Keratinocyte (primary cell): ENCODE measurements around the gene SH3PXD2B. TPM values are rescaled to one million over a fixed set of nuclear protein-coding genes. Genes with fewer than 3 reads are reported as not detected.
"Not testable (repeated sequence)": the region's sequence is repeated elsewhere in the genome, so short reads cannot be mapped to it uniquely, and the experiment has no call there.

Experiments used
- DNase-seq: peaks from one replicate; pipeline ENCODE4 v3.0.0-alpha.2; 2011; ENCODE audit warnings: low read depth, missing footprints, low spot score
- FAIRE-seq: peaks from 2 replicates; lab custom pipeline; 2011; peaks lifted over from hg19 to GRCh38; lab: Jason Lieb, UNC
- H2AFZ ChIP-seq: 2 replicates; pipeline ENCODE4 v1.6.0; 2012; ENCODE audit warnings: low read length, control low read depth, inconsistent platforms; ENCODE audit not compliant: control insufficient read depth
- H3K27ac ChIP-seq: 2 replicates; pipeline ENCODE4 v1.5.1; 2011; ENCODE audit warnings: low read length; ENCODE audit not compliant: control insufficient read depth, insufficient read depth
- H3K27me3 ChIP-seq: 3 replicates; pipeline ENCODE4 v1.6.0; 2011; ENCODE audit warnings: low read length; ENCODE audit not compliant: control insufficient read depth, insufficient read depth; ENCODE audit errors: extremely low read depth
- H3K36me3 ChIP-seq, 2 experiments: 2 replicates in 1 of 2; 3 replicates in 1 of 2; pipeline ENCODE4 v1.5.1; 2011; ENCODE audit warnings: low read length in 2 of 2, mild to moderate bottlenecking in 1 of 2; ENCODE audit not compliant: control insufficient read depth in 2 of 2, insufficient read depth in 2 of 2; ENCODE audit errors: extremely low read depth in 1 of 2
- H3K4me1 ChIP-seq: 3 replicates; pipeline ENCODE4 v1.5.1; 2011; ENCODE audit warnings: low read length; ENCODE audit not compliant: control insufficient read depth, insufficient read depth; ENCODE audit errors: extremely low read depth
- H3K4me2 ChIP-seq: 3 replicates; pipeline ENCODE4 v1.6.0; 2011; ENCODE audit warnings: low read depth, low read length; ENCODE audit not compliant: control insufficient read depth, insufficient read depth; ENCODE audit errors: extremely low read depth
- H3K4me3 ChIP-seq, 3 experiments: fragments of 200-600 bp in 1 of 3; sonication (generic) in 1 of 3; 2 replicates in 2 of 3; 3 replicates in 1 of 3; pipeline ENCODE4 v1.5.1; 2011 to 2016; ENCODE audit warnings: low read length in 3 of 3, mild to moderate bottlenecking in 3 of 3, control low read depth in 2 of 3, inconsistent platforms in 1 of 3, low read depth in 1 of 3, mixed read lengths in 1 of 3, mixed run types in 1 of 3, moderate library complexity in 1 of 3; ENCODE audit not compliant: control insufficient read depth in 2 of 3, insufficient read depth in 2 of 3; ENCODE audit errors: extremely low read depth in 1 of 3
- H3K79me2 ChIP-seq: 2 replicates; pipeline ENCODE4 v1.6.0; 2012; ENCODE audit warnings: low read length; ENCODE audit not compliant: control insufficient read depth, insufficient read depth
- H3K9ac ChIP-seq: 3 replicates; pipeline ENCODE4 v1.6.0; 2011; ENCODE audit warnings: low read length; ENCODE audit not compliant: control insufficient read depth, insufficient read depth; ENCODE audit errors: extremely low read depth
- H3K9me1 ChIP-seq: 3 replicates; pipeline ENCODE4 v1.6.0; 2011; ENCODE audit warnings: low read length; ENCODE audit not compliant: control insufficient read depth, insufficient read depth; ENCODE audit errors: extremely low read depth
- H3K9me3 ChIP-seq: 2 replicates; pipeline ENCODE4 v1.5.1; 2012; ENCODE audit warnings: low read depth, low read length; ENCODE audit not compliant: control insufficient read depth
- H4K20me1 ChIP-seq: 3 replicates; pipeline ENCODE4 v1.6.0; 2011; ENCODE audit warnings: low read length; ENCODE audit not compliant: control insufficient read depth, insufficient read depth; ENCODE audit errors: extremely low read depth
- CTCF ChIP-seq, 3 experiments: IDR thresholded peaks in 1 of 3; conservative IDR thresholded peaks in 1 of 3; optimal IDR thresholded peaks in 1 of 3; 2 replicates in 2 of 3; 3 replicates in 1 of 3; pipeline versions ENCODE3 to v1.5.1; 2011; ENCODE audit warnings: low read length in 3 of 3, mild to moderate bottlenecking in 3 of 3, moderate library complexity in 2 of 3, control low read depth in 1 of 3, inconsistent platforms in 1 of 3; ENCODE audit not compliant: insufficient read depth in 2 of 3; ENCODE audit errors: extremely low read depth in 1 of 3
- EZH2 ChIP-seq: IDR thresholded peaks from one replicate; pipeline ENCODE4 v1.6.1; 2012; ENCODE audit warnings: inconsistent platforms, mild to moderate bottlenecking, low read length, moderate library complexity
- dilution Hi-C: fragments of 300-500 bp; cut with MboI; formaldehyde crosslinking; loops from one replicate; pipeline ENCODE4 v1.7.0; 2020; ENCODE audit warnings: low sequenced_read_pairs; ENCODE audit not compliant: extremely low pct_ligation_motif_present
- polyA plus RNA-seq, 5 experiments: library from polyadenylated mRNA; depleted of rRNA in 3 of 5; stranded (reverse) in 3 of 5; stranded (forward) in 1 of 5; unstranded in 1 of 5; fragments of >200 nt; gene quantifications; 1 replicate in 1 of 5; 2 replicates in 3 of 5; 3 replicates in 1 of 5; pipeline versions ENCODE4 v1.2.1 to v1.2.3, GENCODE V29; 2011 to 2012; ENCODE audit warnings: missing spikeins in 2 of 5, low read depth in 1 of 5, low replicate concordance in 1 of 5

The SH3PXD2B gene
- polyA plus RNA-seq, 1 donor (not counting 4 experiments of a cell fraction or from before 2014, with no cell fraction given) = 17.3 TPM

- DNase-seq = no peak
- H3K79me2 ChIP-seq = no peaks in the 10 kb centered on the region
- H3K4me2 ChIP-seq = no peak overlapping the region
- no peak overlapping the region for H3K9ac ChIP-seq
- dilution Hi-C loops = no loop called here
- H3K36me3 ChIP-seq = peaks cover 0 to 7% of the 10 kb centered on the region in 2 experiments
- no peak overlapping the region for H3K27ac ChIP-seq
- H2AFZ ChIP-seq = no peak overlapping the region
- FAIRE-seq = no peak
- no peaks in the 10 kb centered on the region for H3K27me3 ChIP-seq
- no peaks in the 10 kb centered on the region for H3K9me1 ChIP-seq
- no peak overlapping the region for H3K4me3 ChIP-seq
- H3K4me1 ChIP-seq = no peaks in the 10 kb centered on the region
- TF ChIP-seq EZH2 (no peak), CTCF (optimal IDR thresholded peaks at IDR 0.05 in 1 of 3, IDR thresholded peaks at IDR 0.05 in 1 of 3, conservative IDR thresholded peaks at IDR 0.05 in 1 of 3; ENCODE audit: extremely low read depth in 1 of 3, insufficient read depth in 2 of 3, low read length in 3 of 3) (no peak)
- no peaks in the 10 kb centered on the region for H3K9me3 ChIP-seq
- H4K20me1 ChIP-seq = no peaks in the 10 kb centered on the region
These were observed 119.7 kb downstream of the SH3PXD2B start for GRCh38 chr5:172334641-172335040.

DNA sequence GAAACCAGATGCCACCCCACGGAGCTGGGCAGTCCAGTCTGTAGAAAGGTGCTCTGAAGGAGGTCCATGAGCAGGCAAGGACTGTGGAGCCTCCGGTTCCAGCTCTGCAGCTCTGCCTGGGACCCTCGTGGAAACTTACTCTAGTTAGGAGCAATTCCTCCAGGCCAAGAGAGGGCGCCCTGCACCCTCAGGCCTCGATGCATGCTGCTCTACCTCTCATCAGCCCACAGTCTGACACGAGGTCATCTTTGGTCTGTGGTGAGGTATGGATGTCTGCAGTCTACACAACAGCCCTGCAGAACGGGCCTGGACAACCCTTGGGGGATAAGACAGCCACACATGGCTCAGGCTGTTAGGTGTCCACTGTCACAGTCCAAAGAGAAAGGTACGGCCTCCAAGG is 120.1 kb downstream of the SH3PXD2B start:
- Histone ChIP-seq H3K4me1 (no peaks in the 10 kb centered on the region), H2AFZ (no peak overlapping the region)
- DNase-seq = no peak

DNA sequence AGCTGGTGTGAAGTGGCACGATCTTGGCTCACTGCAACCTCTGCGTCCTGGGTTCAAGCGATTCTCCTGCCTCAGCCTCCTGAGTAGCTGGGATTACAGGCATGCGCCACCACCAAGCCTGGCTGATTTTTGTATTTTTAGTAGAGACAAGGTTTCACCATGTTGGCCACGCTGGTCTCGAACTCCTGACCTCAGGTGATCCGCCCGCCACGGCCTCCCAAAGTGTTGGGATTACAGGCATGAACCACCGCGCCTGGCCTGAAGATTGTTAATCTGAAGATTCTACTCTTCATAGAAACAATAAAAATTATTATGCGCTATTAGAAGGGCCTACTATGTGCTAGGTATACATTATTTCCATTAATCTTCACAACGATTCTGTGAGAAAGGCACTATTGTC is 127.4 kb downstream of the SH3PXD2B start:
- H3K36me3 ChIP-seq, H3K4me3 ChIP-seq, H4K20me1 ChIP-seq, DNase-seq, dilution Hi-C loops, H3K4me2 ChIP-seq, H3K9me1 ChIP-seq, H3K4me1 ChIP-seq, H3K27ac ChIP-seq, H3K9ac ChIP-seq, H2AFZ ChIP-seq, FAIRE-seq, H3K79me2 ChIP-seq, H3K9me3 ChIP-seq, H3K27me3 ChIP-seq: not testable (repeated sequence)

More for the DNA sequence above, 120.1 kb downstream of the SH3PXD2B start:
- dilution Hi-C loops = no loop called here
- TF ChIP-seq EZH2 (no peak), CTCF (optimal IDR thresholded peaks at IDR 0.05 in 1 of 3, IDR thresholded peaks at IDR 0.05 in 1 of 3, conservative IDR thresholded peaks at IDR 0.05 in 1 of 3; ENCODE audit: extremely low read depth in 1 of 3, insufficient read depth in 2 of 3, low read length in 3 of 3) (peak in 1 of 3 experiments; percentile 38)
- Histone ChIP-seq H3K9me1 (no peaks in the 10 kb centered on the region), H3K4me2 (no peak overlapping the region), H3K27ac (no peak overlapping the region), H3K4me3 (no peak overlapping the region), H3K79me2 (no peaks in the 10 kb centered on the region), H3K9ac (no peak overlapping the region), H3K36me3 (peaks cover 0 to 7% of the 10 kb centered on the region in 2 experiments), H4K20me1 (no peaks in the 10 kb centered on the region), H3K27me3 (no peaks in the 10 kb centered on the region), H3K9me3 (no peaks in the 10 kb centered on the region)
- no peak for FAIRE-seq
